Cardiac fibroblast (primary cell): ENCODE data around the gene ZNF619.

Source experiments
- DNase-seq, 2 donors: peaks; one replicate each; pipeline versions ENCODE4 v3.0.0 to v3.0.0-alpha.2; 2010; ENCODE audit warnings: low read depth in 2 of 2
- H3K4me3 ChIP-seq, 2 donors: replicated peaks in 1 of 2; 1 replicate in 1 of 2; 2 replicates in 1 of 2; pipeline ENCODE4 v1.5.1; 2011; ENCODE audit warnings: low read depth in 2 of 2, low read length in 2 of 2, mild to moderate bottlenecking in 2 of 2, moderate library complexity in 1 of 2
- CTCF ChIP-seq: IDR thresholded peaks from one replicate; pipeline ENCODE4 v1.5.1; 2011; ENCODE audit warnings: low read depth, mild to moderate bottlenecking, low read length, inconsistent platforms

ZNF619 gene

GRCh38 chr3:40451551-40451950, 25.4 kb upstream of the ZNF619 start:
- DNase-seq, result no peak
- TF ChIP-seq CTCF, result no peak
- no peak overlapping the region for H3K4me3 ChIP-seq

DNA sequence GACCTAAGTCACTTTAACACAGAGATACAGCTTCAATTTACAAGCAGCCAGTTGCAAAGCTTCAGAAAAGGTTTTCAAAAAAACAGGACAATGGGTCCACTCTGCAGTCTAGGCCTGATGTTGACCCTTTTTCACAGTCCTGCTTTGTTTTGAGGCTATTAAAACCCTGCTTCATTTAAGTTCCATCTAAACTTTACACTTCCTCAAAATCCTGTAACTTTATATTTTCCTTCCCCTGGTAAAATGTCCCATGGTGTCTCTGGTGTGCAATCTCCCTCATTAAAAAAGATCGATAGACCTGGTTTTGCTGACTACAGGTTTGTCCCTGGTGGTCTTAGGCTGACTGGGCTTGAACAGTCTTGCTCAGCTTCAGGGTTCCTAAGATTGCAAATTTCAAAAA, 24.9 kb upstream of the ZNF619 start:
- no peak for TF ChIP-seq CTCF
- no peak overlapping the region for H3K4me3 ChIP-seq
- no peak for DNase-seq

DNA sequence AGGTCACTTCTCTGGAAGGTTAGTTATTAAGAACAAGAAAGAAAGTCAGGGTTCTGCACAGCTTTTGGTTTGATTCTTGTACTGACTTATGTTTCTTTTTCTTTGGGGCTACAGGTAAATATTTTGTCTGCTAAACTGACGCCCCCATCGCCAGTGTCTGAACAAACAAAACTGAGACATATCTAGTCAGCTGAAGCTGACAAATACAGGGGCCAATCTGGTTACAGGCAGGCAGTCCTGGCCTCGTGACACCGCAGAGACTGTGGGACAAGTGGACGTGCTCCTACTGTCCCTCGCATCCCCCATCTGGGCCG, 24.4 kb upstream of the ZNF619 start:
- no peak for DNase-seq
- TF ChIP-seq CTCF, result no peak
- peak overlapping the region; percentile 74 to 86 for H3K4me3 ChIP-seq

DNA sequence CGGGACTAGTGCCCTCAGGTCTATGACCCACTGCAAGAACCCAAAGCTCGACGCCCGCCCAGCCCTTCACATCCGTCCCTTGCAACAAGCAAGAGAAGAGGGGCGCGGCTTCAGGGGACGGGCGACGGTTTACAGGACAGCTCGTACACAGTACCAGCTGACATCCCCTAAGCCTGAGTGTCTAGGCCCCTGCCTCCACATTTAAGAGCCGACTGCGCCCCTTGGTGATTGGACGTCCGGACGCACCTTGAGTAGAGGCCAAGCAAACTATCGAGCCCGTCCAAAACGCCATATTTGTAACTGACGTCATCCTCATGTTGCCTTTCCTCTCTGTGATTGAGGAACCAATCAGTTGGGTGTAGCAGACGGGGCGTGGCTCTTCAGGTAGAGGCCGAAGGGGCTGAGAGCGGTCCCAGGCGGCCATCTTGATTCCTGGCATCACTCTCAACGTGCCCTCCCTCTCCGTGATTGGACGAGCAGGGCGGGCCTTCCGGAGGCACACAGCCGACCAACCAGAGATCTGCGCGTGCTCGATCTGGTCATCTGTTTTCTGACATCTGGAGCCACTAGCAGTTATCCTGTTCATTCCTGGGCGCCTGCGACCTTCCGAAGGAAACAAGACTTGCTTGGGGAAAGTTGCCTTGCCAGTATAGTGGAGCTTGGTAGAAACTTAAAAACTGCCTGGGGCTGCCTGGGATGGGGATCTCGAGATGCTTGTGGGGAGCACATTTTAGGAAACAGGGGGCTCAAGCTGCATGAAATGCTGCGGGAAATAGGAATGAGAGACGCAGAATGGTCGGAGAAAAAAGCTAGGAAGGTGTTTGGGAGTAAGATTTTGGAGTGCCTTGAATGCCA, 23.8 kb upstream of the ZNF619 start:
- no peak for TF ChIP-seq CTCF
- DNase-seq, result peak; percentile 99
- H3K4me3 ChIP-seq, result peak overlapping the region; percentile 74 to 86

DNA sequence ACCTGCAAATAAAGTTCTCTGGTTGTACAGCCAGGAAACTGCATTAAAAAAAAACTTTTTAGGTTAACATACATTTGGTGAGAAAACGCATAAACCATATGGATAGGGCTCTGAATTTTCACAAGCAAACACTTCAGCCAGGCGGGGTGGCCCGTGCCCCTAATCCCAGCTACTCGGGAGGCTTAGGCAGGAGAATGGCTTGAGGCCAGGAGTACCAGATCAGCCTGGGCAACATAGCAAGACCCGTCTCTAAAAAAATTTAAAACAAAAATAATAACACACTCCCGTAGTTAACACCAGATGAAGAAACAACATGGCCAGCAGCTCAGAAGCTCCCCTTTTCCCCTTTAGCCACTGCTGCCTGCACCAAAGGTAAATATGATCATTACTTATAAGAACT, 23.0 kb upstream of the ZNF619 start:
- DNase-seq, result no peak

DNA sequence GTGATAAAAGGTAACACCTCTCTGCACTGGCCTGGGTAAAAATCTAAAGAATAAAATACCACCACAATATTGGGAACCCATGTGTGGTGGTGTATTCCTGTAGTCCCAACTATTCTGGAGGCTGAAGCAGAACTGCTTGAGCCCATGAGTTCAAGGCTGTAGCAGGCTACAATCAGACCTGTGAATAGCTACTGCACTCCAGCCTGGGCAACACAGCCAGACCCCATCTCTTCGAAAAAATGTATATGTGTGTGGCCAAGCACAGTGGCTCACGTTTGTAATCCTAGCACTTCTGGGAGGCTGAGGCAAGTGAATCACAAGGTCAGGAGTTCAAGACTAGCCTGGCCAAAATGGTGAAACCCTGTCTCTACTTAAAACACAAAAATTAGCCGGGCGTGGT, 21.6 kb upstream of the ZNF619 start:
- TF ChIP-seq CTCF, result no peak
- no peak for DNase-seq
- H3K4me3 ChIP-seq, result no peak overlapping the region

More for the DNA sequence above, 23.0 kb upstream of the ZNF619 start:
- no peak for TF ChIP-seq CTCF
- H3K4me3 ChIP-seq, result peak overlapping the region; percentile 63 to 86
